ENCODE measurements around the gene MAST2. TPM values are rescaled to one million over a fixed set of nuclear protein-coding genes. Genes with fewer than 3 reads are reported as not detected.
A peak's percentile ranks its signal among the peaks of the same experiment; 100 is the strongest.

Gene MAST2
- total RNA-seq, 1 donor from 2014 or later = 12.6 TPM

DNA sequence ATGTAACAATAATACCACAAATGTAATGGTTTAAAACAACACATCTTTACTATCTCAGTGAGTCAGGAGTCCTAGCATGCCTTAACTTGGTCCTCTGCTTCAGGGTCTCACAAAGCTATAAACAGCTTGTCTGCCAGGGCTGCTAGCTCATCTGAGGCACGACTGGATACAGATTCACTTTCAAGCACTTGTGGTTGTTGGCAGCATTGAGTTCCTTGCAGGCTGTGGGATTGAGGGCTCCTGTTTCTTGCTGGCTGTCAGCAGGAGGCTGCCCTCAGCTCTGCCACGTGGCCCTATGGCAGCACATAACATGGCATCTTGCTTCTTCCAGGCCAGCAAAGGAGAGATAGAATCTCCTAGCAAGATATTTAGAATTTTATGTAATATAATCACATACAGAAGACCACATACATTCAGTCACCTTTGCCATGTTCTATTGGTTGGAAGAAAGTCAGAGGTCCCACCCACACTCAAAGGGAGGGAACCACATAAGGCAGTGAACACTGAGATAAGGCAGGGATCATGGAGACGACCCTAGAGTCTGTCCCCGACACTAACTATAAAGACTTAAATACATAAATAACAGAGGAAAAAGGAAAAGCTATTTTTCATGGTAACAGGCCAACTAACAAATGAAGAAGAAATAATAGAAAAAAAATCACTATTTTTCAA is 34.0 kb upstream of the MAST2 start:
- Histone ChIP-seq H3K4me3 (ENCODE audit: low read depth, low read length) (no peak overlapping the region), H3K36me3 (ENCODE audit: control insufficient read depth, insufficient read depth, low read length) (no peaks in the 10 kb centered on the region), H3K27me3 (ENCODE audit: control insufficient read depth, insufficient read depth, low read length) (no peaks in the 10 kb centered on the region)
- FAIRE-seq = no peak
- peak; percentile 76 for DNase-seq (ENCODE audit: low read depth)
- TF ChIP-seq, protein P1, sequence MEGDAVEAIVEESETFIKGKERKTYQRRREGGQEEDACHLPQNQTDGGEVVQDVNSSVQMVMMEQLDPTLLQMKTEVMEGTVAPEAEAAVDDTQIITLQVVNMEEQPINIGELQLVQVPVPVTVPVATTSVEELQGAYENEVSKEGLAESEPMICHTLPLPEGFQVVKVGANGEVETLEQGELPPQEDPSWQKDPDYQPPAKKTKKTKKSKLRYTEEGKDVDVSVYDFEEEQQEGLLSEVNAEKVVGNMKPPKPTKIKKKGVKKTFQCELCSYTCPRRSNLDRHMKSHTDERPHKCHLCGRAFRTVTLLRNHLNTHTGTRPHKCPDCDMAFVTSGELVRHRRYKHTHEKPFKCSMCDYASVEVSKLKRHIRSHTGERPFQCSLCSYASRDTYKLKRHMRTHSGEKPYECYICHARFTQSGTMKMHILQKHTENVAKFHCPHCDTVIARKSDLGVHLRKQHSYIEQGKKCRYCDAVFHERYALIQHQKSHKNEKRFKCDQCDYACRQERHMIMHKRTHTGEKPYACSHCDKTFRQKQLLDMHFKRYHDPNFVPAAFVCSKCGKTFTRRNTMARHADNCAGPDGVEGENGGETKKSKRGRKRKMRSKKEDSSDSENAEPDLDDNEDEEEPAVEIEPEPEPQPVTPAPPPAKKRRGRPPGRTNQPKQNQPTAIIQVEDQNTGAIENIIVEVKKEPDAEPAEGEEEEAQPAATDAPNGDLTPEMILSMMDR (IDR thresholded peaks at IDR 0.05; ENCODE audit: insufficient read depth, low read length, severe bottlenecking) = no peak

GRCh38 chr1:45772971-45773370 is 30.4 kb upstream of the MAST2 start:
- Histone ChIP-seq H3K36me3 (ENCODE audit: control insufficient read depth, insufficient read depth, low read length) (no peaks in the 10 kb centered on the region), H3K4me3 (ENCODE audit: low read depth, low read length) (no peak overlapping the region), H3K27me3 (ENCODE audit: control insufficient read depth, insufficient read depth, low read length) (no peaks in the 10 kb centered on the region)
- TF ChIP-seq, protein P1 (IDR thresholded peaks at IDR 0.05; ENCODE audit: insufficient read depth, low read length, severe bottlenecking) = no peak
- DNase-seq (ENCODE audit: low read depth) (no peak), FAIRE-seq (no peak)

DNA sequence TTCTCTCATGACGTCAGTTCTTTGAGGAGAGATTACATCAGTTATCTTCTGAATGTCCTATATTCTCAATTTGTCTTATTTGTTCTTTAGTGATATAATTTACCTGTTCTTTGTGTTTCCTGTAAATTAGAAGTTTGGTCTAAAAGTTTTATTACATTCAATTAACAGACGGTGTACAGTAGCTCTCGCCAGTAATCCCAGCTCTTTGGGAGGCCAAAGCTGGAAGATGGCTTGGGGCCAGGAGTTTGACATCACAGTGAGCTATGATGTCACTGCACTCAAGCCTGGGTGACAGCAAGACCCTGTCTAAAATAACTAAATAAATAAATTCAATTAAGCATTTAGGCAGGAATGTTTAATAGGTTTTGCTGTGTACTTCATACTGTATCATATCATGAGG is 27.6 kb upstream of the MAST2 start:
- no peak for DNase-seq (ENCODE audit: low read depth)
- FAIRE-seq = no peak
- Histone ChIP-seq H3K36me3 (ENCODE audit: control insufficient read depth, insufficient read depth, low read length) (no peaks in the 10 kb centered on the region), H3K27me3 (ENCODE audit: control insufficient read depth, insufficient read depth, low read length) (no peaks in the 10 kb centered on the region), H3K4me3 (ENCODE audit: low read depth, low read length) (no peak overlapping the region)
- TF ChIP-seq, protein P1 (IDR thresholded peaks at IDR 0.05; ENCODE audit: insufficient read depth, low read length, severe bottlenecking) = no peak

DNA sequence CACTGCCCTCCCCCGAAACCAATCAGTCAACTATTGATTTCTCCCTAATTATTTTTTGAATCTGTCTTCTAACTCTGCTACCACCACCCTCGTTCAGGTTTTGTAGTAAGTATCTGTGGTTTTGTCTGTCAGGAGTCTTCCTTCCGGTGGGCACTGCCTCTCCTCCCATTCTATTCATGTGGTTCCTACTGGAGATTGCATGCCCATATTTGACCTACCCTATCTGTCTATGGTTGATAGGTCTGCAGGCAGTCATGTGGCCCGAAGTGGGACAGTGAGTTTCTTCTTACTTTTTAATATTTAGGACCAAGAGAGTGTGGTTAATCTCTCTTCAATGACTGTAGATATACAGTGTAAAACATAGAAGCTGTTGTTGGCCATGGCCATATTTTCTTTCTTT is 17.8 kb upstream of the MAST2 start:
- FAIRE-seq = no peak
- DNase-seq (ENCODE audit: low read depth) = no peak
- no peak overlapping the region for H3K4me3 ChIP-seq (ENCODE audit: low read depth, low read length)

GRCh38 chr1:45787905-45788304 is 15.5 kb upstream of the MAST2 start:
- H3K4me3 ChIP-seq (ENCODE audit: low read depth, low read length) = no peak overlapping the region
- FAIRE-seq = no peak
- TF ChIP-seq, protein P1 (IDR thresholded peaks at IDR 0.05; ENCODE audit: insufficient read depth, low read length, severe bottlenecking) = no peak

More for the DNA sequence above, 17.8 kb upstream of the MAST2 start:
- TF ChIP-seq, protein P1 (IDR thresholded peaks at IDR 0.05; ENCODE audit: insufficient read depth, low read length, severe bottlenecking) = no peak
- H3K36me3 ChIP-seq (ENCODE audit: control insufficient read depth, insufficient read depth, low read length) = no peaks in the 10 kb centered on the region
- no peaks in the 10 kb centered on the region for H3K27me3 ChIP-seq (ENCODE audit: control insufficient read depth, insufficient read depth, low read length)

GRCh38 chr1:45789601-45790000 is 13.8 kb upstream of the MAST2 start:
- Histone ChIP-seq H3K27me3 (ENCODE audit: control insufficient read depth, insufficient read depth, low read length) (no peaks in the 10 kb centered on the region), H3K4me3 (ENCODE audit: low read depth, low read length) (no peak overlapping the region), H3K36me3 (ENCODE audit: control insufficient read depth, insufficient read depth, low read length) (no peaks in the 10 kb centered on the region)
- TF ChIP-seq, protein P1 (IDR thresholded peaks at IDR 0.05; ENCODE audit: insufficient read depth, low read length, severe bottlenecking) = no peak
- FAIRE-seq (no peak), DNase-seq (ENCODE audit: low read depth) (no peak)

More at GRCh38 chr1:45787905-45788304, 15.5 kb upstream of the MAST2 start:
- DNase-seq (ENCODE audit: low read depth) = no peak
- H3K27me3 ChIP-seq (ENCODE audit: control insufficient read depth, insufficient read depth, low read length) = no peaks in the 10 kb centered on the region
- H3K36me3 ChIP-seq (ENCODE audit: control insufficient read depth, insufficient read depth, low read length) = no peaks in the 10 kb centered on the region

Data from bronchial epithelial cell (primary cell).